ENCODE measurements around the gene NLRC5. TPM values are rescaled to one million over a fixed set of nuclear protein-coding genes. Genes with fewer than 3 reads are reported as not detected.
"Not testable (repeated sequence)": the region's sequence is repeated elsewhere in the genome, so short reads cannot be mapped to it uniquely, and the experiment has no call there.

The NLRC5 gene
- total RNA-seq, 4 donors from 2014 or later, result 32.4 to 57.9 (median 37.1) TPM

DNA sequence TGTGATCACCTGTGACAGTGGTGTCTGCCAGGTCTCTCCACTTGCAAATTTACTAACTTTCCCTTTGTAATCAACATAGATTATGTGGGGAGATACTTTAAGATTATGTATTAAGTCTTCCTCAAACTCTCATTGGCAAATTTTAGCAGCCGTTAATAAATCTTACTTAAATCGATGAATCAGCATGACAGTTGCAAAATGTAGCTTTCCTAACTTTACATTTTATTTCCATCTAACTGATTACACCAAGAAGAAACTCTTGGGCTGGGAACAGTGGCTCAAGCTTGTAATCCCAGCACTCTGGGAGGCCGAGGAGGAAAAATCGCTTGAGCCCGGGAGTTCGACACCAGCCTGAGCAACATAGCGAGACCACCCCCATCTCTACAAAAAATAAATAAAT lies 79.7 kb downstream of the NLRC5 start:
- DNase-seq (ENCODE audit: low spot score in 2 of 2), result no peak
- 90 to 92% methylated on average over 7 of the region's 7 CpGs for whole genome bisulfite sequencing, 2 donors
- no peak for TF ChIP-seq EP300 (IDR thresholded peaks at IDR 0.05)
- no peak for TF ChIP-seq POLR2A (IDR thresholded peaks at IDR 0.05)
- TF ChIP-seq, protein P1, sequence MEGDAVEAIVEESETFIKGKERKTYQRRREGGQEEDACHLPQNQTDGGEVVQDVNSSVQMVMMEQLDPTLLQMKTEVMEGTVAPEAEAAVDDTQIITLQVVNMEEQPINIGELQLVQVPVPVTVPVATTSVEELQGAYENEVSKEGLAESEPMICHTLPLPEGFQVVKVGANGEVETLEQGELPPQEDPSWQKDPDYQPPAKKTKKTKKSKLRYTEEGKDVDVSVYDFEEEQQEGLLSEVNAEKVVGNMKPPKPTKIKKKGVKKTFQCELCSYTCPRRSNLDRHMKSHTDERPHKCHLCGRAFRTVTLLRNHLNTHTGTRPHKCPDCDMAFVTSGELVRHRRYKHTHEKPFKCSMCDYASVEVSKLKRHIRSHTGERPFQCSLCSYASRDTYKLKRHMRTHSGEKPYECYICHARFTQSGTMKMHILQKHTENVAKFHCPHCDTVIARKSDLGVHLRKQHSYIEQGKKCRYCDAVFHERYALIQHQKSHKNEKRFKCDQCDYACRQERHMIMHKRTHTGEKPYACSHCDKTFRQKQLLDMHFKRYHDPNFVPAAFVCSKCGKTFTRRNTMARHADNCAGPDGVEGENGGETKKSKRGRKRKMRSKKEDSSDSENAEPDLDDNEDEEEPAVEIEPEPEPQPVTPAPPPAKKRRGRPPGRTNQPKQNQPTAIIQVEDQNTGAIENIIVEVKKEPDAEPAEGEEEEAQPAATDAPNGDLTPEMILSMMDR (IDR thresholded peaks at IDR 0.05), result no peak
- no peak overlapping the region for H3K4me3 ChIP-seq
- peaks cover 0 to 8% (median 0%) of the 10 kb centered on the region in 4 donors for H3K4me1 ChIP-seq
- no peak overlapping the region for H3K27ac ChIP-seq
- H3K36me3 ChIP-seq, result peaks cover 0 to 26% (median 0%) of the 10 kb centered on the region in 3 donors
- no peaks in the 10 kb centered on the region for H3K9me3 ChIP-seq
- H3K27me3 ChIP-seq, result no peaks in the 10 kb centered on the region

GRCh38 chr16:57069635-57070370 lies 80.4 kb downstream of the NLRC5 start:
- H3K9me3 ChIP-seq, result no peaks in the 10 kb centered on the region
- TF ChIP-seq, protein P1 (IDR thresholded peaks at IDR 0.05), result no peak
- TF ChIP-seq POLR2A (IDR thresholded peaks at IDR 0.05) (no peak), EP300 (IDR thresholded peaks at IDR 0.05) (no peak)
- peaks cover 0 to 26% (median 0%) of the 10 kb centered on the region in 3 donors for H3K36me3 ChIP-seq
- H3K27me3 ChIP-seq, result no peaks in the 10 kb centered on the region
- 76 to 77% methylated on average over 8 of the region's 8 CpGs for WGBS, 2 donors
- H3K4me1 ChIP-seq, result peaks cover 0 to 8% (median 0%) of the 10 kb centered on the region in 4 donors
- no peak overlapping the region for H3K4me3 ChIP-seq
- no peak for DNase-seq (ENCODE audit: low spot score in 2 of 2)
- no peak overlapping the region for H3K27ac ChIP-seq

GRCh38 chr16:57070424-57070823 lies 81.1 kb downstream of the NLRC5 start:
- no peaks in the 10 kb centered on the region for H3K27me3 ChIP-seq
- no peak overlapping the region for H3K4me3 ChIP-seq
- no peaks in the 10 kb centered on the region for H3K9me3 ChIP-seq
- no peak overlapping the region for H3K27ac ChIP-seq
- DNase-seq (ENCODE audit: low spot score in 2 of 2), result no peak
- no peak for TF ChIP-seq EP300 (IDR thresholded peaks at IDR 0.05)
- no peak for TF ChIP-seq POLR2A (IDR thresholded peaks at IDR 0.05)
- TF ChIP-seq, protein P1 (IDR thresholded peaks at IDR 0.05), result no peak
- WGBS, 2 donors, result 95 to 96% methylated on average over 2 of the region's 2 CpGs
- H3K36me3 ChIP-seq, result peaks cover 0 to 25% (median 0%) of the 10 kb centered on the region in 3 donors
- peaks cover 0 to 8% (median 0%) of the 10 kb centered on the region in 4 donors for H3K4me1 ChIP-seq

- not testable (repeated sequence) for H3K27me3 ChIP-seq; H3K27ac ChIP-seq; H3K4me1 ChIP-seq; H3K9me3 ChIP-seq; DNase-seq (ENCODE audit: low spot score in 2 of 2); H3K4me3 ChIP-seq
- WGBS, 2 donors, result 86 to 89% methylated on average over 4 of the region's 4 CpGs
- H3K36me3 ChIP-seq, result peaks cover 0 to 26% (median 0%) of the 10 kb centered on the region in 3 donors
Measured at GRCh38 chr16:57071081-57071732, 81.8 kb downstream of the NLRC5 start.

- H3K9me3 ChIP-seq, result no peaks in the 10 kb centered on the region
- peaks cover 0 to 8% (median 0%) of the 10 kb centered on the region in 4 donors for H3K4me1 ChIP-seq
- H3K4me3 ChIP-seq, result no peak overlapping the region
- peaks cover 0 to 30% (median 0%) of the 10 kb centered on the region in 3 donors for H3K36me3 ChIP-seq
- no peak for DNase-seq (ENCODE audit: low spot score in 2 of 2)
- H3K27me3 ChIP-seq, result no peaks in the 10 kb centered on the region
- TF ChIP-seq EP300 (IDR thresholded peaks at IDR 0.05) (no peak), POLR2A (IDR thresholded peaks at IDR 0.05) (no peak)
- TF ChIP-seq, protein P1 (IDR thresholded peaks at IDR 0.05), result no peak
- WGBS, 2 donors, result 76 to 85% methylated on average over 3 of the region's 3 CpGs
- peak overlapping the region in 2 of 4 donors; percentile 20 to 28 for H3K27ac ChIP-seq
Measured at GRCh38 chr16:57071831-57072582, 82.7 kb downstream of the NLRC5 start.

All from tibial nerve (tissue), 4 donors.